GM19035 (cell line): ENCODE data around the gene FRG2C.
"Not testable (repeated sequence)": the region's sequence is repeated elsewhere in the genome, so short reads cannot be mapped to it uniquely, and the experiment has no call there.

Experiments
- ATAC-seq: cut with Tn5 transposase; IDR thresholded peaks from one replicate; pipeline ENCODE4 v1.9.1; 2021; ENCODE audit not compliant: unreplicated experiment

FRG2C gene

GRCh38 chr3:75664028-75664427 lies at the start of gene FRG2C:
Gene FRG2C, plus strand, starts transcription at chr3:75664328. Its CDS starts 52 bp downstream, at chr3:75664380.
- not testable (repeated sequence) for ATAC-seq

GRCh38 chr3:75618666-75619305 lies 45.3 kb upstream of the FRG2C start:
- ATAC-seq, result not testable (repeated sequence)

- ATAC-seq, result not testable (repeated sequence)
These were observed 44.6 kb upstream of the FRG2C start for GRCh38 chr3:75619481-75620031.

- ATAC-seq, result not testable (repeated sequence)
These were observed 42.4 kb upstream of the FRG2C start for GRCh38 chr3:75621772-75622171.

- not testable (repeated sequence) for ATAC-seq
These were observed 40.5 kb upstream of the FRG2C start for GRCh38 chr3:75623656-75624055.

GRCh38 chr3:75630887-75631535 lies 33.1 kb upstream of the FRG2C start:
- ATAC-seq, result not testable (repeated sequence)

- ATAC-seq, result no peak
These were observed 32.6 kb upstream of the FRG2C start for GRCh38 chr3:75631541-75631940.

GRCh38 chr3:75638947-75639346 lies 25.2 kb upstream of the FRG2C start:
- ATAC-seq, result not testable (repeated sequence)

- ATAC-seq, result not testable (repeated sequence)
These were observed 23.0 kb upstream of the FRG2C start for GRCh38 chr3:75641107-75641517.

GRCh38 chr3:75643031-75643800 lies 20.9 kb upstream of the FRG2C start:
- peak; percentile 49 for ATAC-seq

- not testable (repeated sequence) for ATAC-seq
These were observed 18.6 kb upstream of the FRG2C start for GRCh38 chr3:75645548-75645947.

- ATAC-seq, result no peak
These were observed 13.9 kb upstream of the FRG2C start for GRCh38 chr3:75650191-75650590.

- not testable (repeated sequence) for ATAC-seq
These were observed 8.8 kb upstream of the FRG2C start for GRCh38 chr3:75655101-75655904.

GRCh38 chr3:75655956-75656355 lies 8.2 kb upstream of the FRG2C start:
- ATAC-seq, result not testable (repeated sequence)

GRCh38 chr3:75658411-75659107 lies 5.6 kb upstream of the FRG2C start:
- not testable (repeated sequence) for ATAC-seq

- ATAC-seq, result not testable (repeated sequence)
These were observed 5.1 kb upstream of the FRG2C start for GRCh38 chr3:75659108-75659433.

- ATAC-seq, result not testable (repeated sequence)
These were observed 1.5 kb downstream of the FRG2C start for GRCh38 chr3:75665626-75666025.

- not testable (repeated sequence) for ATAC-seq
These were observed 3.9 kb downstream of the FRG2C start for GRCh38 chr3:75667757-75668701.

- not testable (repeated sequence) for ATAC-seq
These were observed 4.7 kb downstream of the FRG2C start for GRCh38 chr3:75668759-75669347.
